C4-2B (cell line): ENCODE measurements around the gene OR6X1.

Experiments used
- ZFX ChIP-seq: fragments of 450-650 bp; IDR thresholded peaks from 2 replicates; pipeline ENCODE4 v1.6.1; 2017
- TF ChIP-seq, protein P1 (sequence below): fragments of 450-650 bp; conservative IDR thresholded peaks from 2 replicates; pipeline ENCODE4 v1.5.1; 2017; ENCODE audit warnings: mild to moderate bottlenecking

DNA sequence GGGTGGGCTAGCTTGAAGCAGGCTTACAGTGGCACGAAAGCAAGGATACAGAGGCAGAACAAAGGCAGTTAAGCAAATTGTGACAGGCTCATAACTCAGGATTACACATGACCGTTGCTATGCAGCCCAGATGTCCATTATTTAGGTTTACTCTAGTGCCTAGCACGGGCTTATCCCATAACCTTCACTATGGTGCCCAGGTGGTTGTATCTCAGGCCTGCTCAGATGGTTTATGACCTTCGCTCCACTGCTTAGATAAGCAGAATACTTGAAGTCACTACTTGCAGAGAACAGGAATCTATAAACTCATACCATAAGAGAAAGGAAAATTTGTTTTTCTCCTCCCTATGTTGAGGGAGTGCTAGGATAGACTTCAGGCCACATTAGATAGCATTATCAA lies 42.8 kb upstream of the OR6X1 start:
- TF ChIP-seq, protein P1, sequence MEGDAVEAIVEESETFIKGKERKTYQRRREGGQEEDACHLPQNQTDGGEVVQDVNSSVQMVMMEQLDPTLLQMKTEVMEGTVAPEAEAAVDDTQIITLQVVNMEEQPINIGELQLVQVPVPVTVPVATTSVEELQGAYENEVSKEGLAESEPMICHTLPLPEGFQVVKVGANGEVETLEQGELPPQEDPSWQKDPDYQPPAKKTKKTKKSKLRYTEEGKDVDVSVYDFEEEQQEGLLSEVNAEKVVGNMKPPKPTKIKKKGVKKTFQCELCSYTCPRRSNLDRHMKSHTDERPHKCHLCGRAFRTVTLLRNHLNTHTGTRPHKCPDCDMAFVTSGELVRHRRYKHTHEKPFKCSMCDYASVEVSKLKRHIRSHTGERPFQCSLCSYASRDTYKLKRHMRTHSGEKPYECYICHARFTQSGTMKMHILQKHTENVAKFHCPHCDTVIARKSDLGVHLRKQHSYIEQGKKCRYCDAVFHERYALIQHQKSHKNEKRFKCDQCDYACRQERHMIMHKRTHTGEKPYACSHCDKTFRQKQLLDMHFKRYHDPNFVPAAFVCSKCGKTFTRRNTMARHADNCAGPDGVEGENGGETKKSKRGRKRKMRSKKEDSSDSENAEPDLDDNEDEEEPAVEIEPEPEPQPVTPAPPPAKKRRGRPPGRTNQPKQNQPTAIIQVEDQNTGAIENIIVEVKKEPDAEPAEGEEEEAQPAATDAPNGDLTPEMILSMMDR, result no peak
- no peak for TF ChIP-seq ZFX
